ENCODE measurements around the gene AKT3. TPM values are rescaled to one million over a fixed set of nuclear protein-coding genes. Genes with fewer than 3 reads are reported as not detected.

AKT3 gene
- total RNA-seq, 1 donor from 2014 or later = 169 TPM

DNA sequence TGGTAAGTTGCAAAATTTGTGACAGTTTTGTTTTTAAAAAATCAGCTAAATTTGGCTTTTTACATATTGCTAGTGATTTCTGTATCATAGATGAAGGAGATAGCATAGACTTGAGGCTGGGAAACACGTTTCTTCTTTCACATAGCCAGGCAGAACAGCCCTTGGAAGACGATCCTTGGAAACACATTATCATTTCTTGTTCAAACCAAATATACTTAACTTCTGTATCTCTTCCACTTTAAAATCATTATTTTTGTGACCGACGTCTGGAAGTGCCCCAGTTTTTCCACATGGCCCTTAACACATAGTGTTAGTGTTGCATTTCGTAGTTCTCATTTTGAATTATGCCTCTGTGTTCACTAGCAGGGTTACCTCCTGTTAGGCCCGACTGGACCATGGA lies 400.7 kb downstream of the AKT3 start:
- no peak overlapping the region for H3K27ac Mint-ChIP-seq (ENCODE audit: unreplicated experiment)
- H3K4me3 Mint-ChIP-seq (ENCODE audit: unreplicated experiment) = no peak overlapping the region
- H3K27me3 Mint-ChIP-seq (ENCODE audit: unreplicated experiment) = no peaks in the 10 kb centered on the region
- no peaks in the 10 kb centered on the region for H3K36me3 Mint-ChIP-seq (ENCODE audit: unreplicated experiment)
- TF ChIP-seq, protein P1, sequence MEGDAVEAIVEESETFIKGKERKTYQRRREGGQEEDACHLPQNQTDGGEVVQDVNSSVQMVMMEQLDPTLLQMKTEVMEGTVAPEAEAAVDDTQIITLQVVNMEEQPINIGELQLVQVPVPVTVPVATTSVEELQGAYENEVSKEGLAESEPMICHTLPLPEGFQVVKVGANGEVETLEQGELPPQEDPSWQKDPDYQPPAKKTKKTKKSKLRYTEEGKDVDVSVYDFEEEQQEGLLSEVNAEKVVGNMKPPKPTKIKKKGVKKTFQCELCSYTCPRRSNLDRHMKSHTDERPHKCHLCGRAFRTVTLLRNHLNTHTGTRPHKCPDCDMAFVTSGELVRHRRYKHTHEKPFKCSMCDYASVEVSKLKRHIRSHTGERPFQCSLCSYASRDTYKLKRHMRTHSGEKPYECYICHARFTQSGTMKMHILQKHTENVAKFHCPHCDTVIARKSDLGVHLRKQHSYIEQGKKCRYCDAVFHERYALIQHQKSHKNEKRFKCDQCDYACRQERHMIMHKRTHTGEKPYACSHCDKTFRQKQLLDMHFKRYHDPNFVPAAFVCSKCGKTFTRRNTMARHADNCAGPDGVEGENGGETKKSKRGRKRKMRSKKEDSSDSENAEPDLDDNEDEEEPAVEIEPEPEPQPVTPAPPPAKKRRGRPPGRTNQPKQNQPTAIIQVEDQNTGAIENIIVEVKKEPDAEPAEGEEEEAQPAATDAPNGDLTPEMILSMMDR (IDR thresholded peaks at IDR 0.05; ENCODE audit: partially characterized antibody, unreplicated experiment) = no peak
- no peaks in the 10 kb centered on the region for H3K9me3 Mint-ChIP-seq (ENCODE audit: unreplicated experiment)
- DNase-seq = no peak
- H3K4me1 Mint-ChIP-seq (ENCODE audit: low read depth, unreplicated experiment) = peaks cover 19% of the 10 kb centered on the region

DNA sequence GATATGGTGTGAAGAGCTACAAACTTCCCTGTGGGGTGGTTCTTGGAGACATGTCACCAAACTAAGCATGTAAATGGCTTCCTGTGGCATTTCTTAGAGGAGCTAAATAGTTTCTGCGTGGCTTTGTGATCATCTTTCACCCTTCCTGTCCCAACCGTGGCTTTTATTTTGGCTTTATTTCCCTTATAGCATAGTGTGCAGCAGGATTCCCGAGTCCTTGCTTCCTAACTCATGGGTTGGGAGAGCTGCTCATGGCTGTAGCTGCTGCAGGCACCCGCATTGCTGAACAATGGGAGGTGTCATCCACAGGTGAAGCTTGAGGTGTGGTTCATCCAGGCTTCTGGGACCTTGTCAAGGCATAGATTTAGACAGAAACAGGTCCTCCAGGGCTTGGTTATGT lies 402.2 kb downstream of the AKT3 start:
- Mint-ChIP-seq H3K4me1 (ENCODE audit: low read depth, unreplicated experiment) (peaks cover 11% of the 10 kb centered on the region), H3K27me3 (ENCODE audit: unreplicated experiment) (no peaks in the 10 kb centered on the region), H3K27ac (ENCODE audit: unreplicated experiment) (no peak overlapping the region), H3K4me3 (ENCODE audit: unreplicated experiment) (no peak overlapping the region), H3K36me3 (ENCODE audit: unreplicated experiment) (no peaks in the 10 kb centered on the region), H3K9me3 (ENCODE audit: unreplicated experiment) (no peaks in the 10 kb centered on the region)
- DNase-seq = no peak
- TF ChIP-seq, protein P1 (IDR thresholded peaks at IDR 0.05; ENCODE audit: partially characterized antibody, unreplicated experiment) = no peak

DNA sequence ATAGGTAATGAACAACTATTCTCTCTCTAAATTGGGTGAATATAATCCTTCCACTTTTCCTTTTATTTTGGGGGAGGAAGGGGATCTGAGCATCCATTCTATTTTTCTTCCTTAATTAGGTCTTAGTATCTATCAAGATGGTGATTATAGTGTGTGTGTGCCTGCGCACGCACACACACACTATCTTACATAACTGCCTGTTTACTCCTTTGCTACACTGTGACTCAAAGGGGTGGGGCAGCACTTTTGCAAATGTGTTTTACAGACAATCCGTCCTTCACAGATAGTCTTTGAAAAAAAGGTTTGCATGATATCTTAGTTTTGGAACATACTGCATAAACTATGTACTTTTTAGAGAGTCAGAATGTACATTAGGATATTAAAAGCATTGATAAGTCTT lies 402.7 kb downstream of the AKT3 start:
- Mint-ChIP-seq H3K36me3 (ENCODE audit: unreplicated experiment) (no peaks in the 10 kb centered on the region), H3K9me3 (ENCODE audit: unreplicated experiment) (no peaks in the 10 kb centered on the region), H3K4me3 (ENCODE audit: unreplicated experiment) (no peak overlapping the region), H3K27ac (ENCODE audit: unreplicated experiment) (no peak overlapping the region), H3K27me3 (ENCODE audit: unreplicated experiment) (no peaks in the 10 kb centered on the region), H3K4me1 (ENCODE audit: low read depth, unreplicated experiment) (peaks cover 11% of the 10 kb centered on the region)
- no peak for DNase-seq
- TF ChIP-seq, protein P1 (IDR thresholded peaks at IDR 0.05; ENCODE audit: partially characterized antibody, unreplicated experiment) = no peak

DNA sequence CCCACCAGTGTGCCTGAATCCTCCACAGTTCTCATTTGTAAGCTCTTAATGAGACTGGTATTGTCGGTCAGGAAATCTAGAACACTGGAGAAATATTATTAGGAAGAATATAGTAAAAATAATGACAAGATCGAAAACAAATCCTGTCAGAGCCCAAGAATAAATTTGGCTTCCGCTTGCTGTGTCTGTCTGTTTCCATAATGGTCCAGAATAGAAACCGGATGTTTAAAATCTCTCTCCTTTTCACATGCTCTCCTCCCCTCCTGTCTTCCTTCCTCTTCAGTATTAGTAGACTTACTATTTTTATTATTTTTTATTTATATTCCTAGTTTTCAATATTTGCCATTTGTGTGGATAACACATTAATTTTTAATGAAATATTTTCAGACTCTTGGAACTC lies 406.5 kb downstream of the AKT3 start:
- Mint-ChIP-seq H3K36me3 (ENCODE audit: unreplicated experiment) (no peaks in the 10 kb centered on the region), H3K9me3 (ENCODE audit: unreplicated experiment) (no peaks in the 10 kb centered on the region), H3K4me3 (ENCODE audit: unreplicated experiment) (no peak overlapping the region), H3K4me1 (ENCODE audit: low read depth, unreplicated experiment) (peaks cover 22% of the 10 kb centered on the region), H3K27me3 (ENCODE audit: unreplicated experiment) (peaks cover 2% of the 10 kb centered on the region), H3K27ac (ENCODE audit: unreplicated experiment) (no peak overlapping the region)
- TF ChIP-seq, protein P1 (IDR thresholded peaks at IDR 0.05; ENCODE audit: partially characterized antibody, unreplicated experiment) = no peak
- no peak for DNase-seq

DNA sequence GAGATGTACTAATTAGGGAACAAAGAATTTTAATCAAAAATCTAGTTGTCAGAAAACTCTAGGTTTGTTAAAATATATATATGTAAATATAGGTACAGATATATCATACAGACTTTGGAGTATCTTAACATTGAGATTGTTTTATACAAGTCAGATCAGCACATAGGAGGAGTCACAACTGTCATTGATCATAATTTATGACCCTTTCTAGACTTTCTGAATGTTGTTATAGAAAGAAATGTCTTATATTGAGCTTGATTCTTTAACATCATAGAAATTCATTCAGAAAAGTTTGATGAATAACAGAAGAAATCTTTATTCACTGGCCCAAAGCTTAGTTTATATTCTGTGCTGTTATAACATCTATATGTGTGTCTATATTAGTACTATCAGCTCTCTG lies 408.4 kb downstream of the AKT3 start:
- H3K36me3 Mint-ChIP-seq (ENCODE audit: unreplicated experiment) = no peaks in the 10 kb centered on the region
- no peak for DNase-seq
- TF ChIP-seq, protein P1 (IDR thresholded peaks at IDR 0.05; ENCODE audit: partially characterized antibody, unreplicated experiment) = no peak
- H3K27me3 Mint-ChIP-seq (ENCODE audit: unreplicated experiment) = peaks cover 2% of the 10 kb centered on the region
- H3K9me3 Mint-ChIP-seq (ENCODE audit: unreplicated experiment) = no peaks in the 10 kb centered on the region
- H3K4me3 Mint-ChIP-seq (ENCODE audit: unreplicated experiment) = no peak overlapping the region
- no peak overlapping the region for H3K27ac Mint-ChIP-seq (ENCODE audit: unreplicated experiment)
- H3K4me1 Mint-ChIP-seq (ENCODE audit: low read depth, unreplicated experiment) = peaks cover 15% of the 10 kb centered on the region

Data from glutamatergic neuron (in vitro differentiated cells).